Caco-2 (cell line): ENCODE data around the gene GADD45GIP1. TPM values are rescaled to one million over a fixed set of nuclear protein-coding genes. Genes with fewer than 3 reads are reported as not detected.
A peak's percentile ranks its signal among the peaks of the same experiment; 100 is the strongest.

Source experiments
- BruUV-seq: library from RNA; stranded (reverse); fragments of 400-500 nt; replicated peaks from 2 replicates; lab custom pipeline; 2021; lab: Mats Ljungman, UMichigan
- CTCF ChIA-PET: fragments of 300-600 bp; sonication (Branson Sonifier 250); formaldehyde crosslinking; loops from one replicate; lab custom pipeline; 2022; ENCODE audit warnings: antibody characterized with exemption; lab: Charles Lee
- POLR2A ChIA-PET: fragments of 300-600 bp; sonication (Branson Sonifier 250); formaldehyde crosslinking; loops from one replicate; lab custom pipeline; 2022; ENCODE audit warnings: antibody characterized with exemption; lab: Charles Lee
- DNase-seq, 2 experiments: peaks; one replicate each; pipeline versions ENCODE4 v3.0.0 to v3.0.0-alpha.2; 2020 to 2022
- H3K27me3 ChIP-seq: replicated peaks from 2 replicates; pipeline ENCODE4 v1.6.0; 2011; ENCODE audit warnings: low read length; ENCODE audit not compliant: control insufficient read depth, insufficient read depth
- H3K36me3 ChIP-seq: 2 replicates; pipeline ENCODE4 v1.5.1; 2011; ENCODE audit warnings: low read length; ENCODE audit not compliant: control insufficient read depth, insufficient read depth
- H3K4me1 ChIP-seq: fragments of 250-450 bp; sonication (Bioruptor Pico); 2 replicates; pipeline ENCODE4 v1.5.1; 2020; ENCODE audit warnings: mild to moderate bottlenecking
- H3K4me3 ChIP-seq: 2 replicates; pipeline ENCODE4 v1.5.1; 2011; ENCODE audit warnings: low read depth, mild to moderate bottlenecking, control low read depth, low read length
- H3K9me3 ChIP-seq: fragments of 250-450 bp; sonication (Bioruptor Pico); 2 replicates; pipeline ENCODE4 v1.5.1; 2020; ENCODE audit warnings: mild to moderate bottlenecking, moderate library complexity
- H3K27ac Mint-ChIP-seq: one replicate; pipeline ENCODE4 v1.8.0; 2022; ENCODE audit warnings: mixed read lengths; ENCODE audit not compliant: unreplicated experiment
- H3K27me3 Mint-ChIP-seq: one replicate; pipeline ENCODE4 v1.8.0; 2022; ENCODE audit warnings: mixed read lengths; ENCODE audit not compliant: insufficient read depth, unreplicated experiment
- H3K36me3 Mint-ChIP-seq: one replicate; pipeline ENCODE4 v1.8.0; 2022; ENCODE audit warnings: mild to moderate bottlenecking, mixed read lengths; ENCODE audit not compliant: insufficient read depth, unreplicated experiment
- H3K4me1 Mint-ChIP-seq: one replicate; pipeline ENCODE4 v1.8.0; 2022; ENCODE audit warnings: low read depth, mixed read lengths; ENCODE audit not compliant: unreplicated experiment
- H3K4me3 Mint-ChIP-seq: one replicate; pipeline ENCODE4 v1.8.0; 2022; ENCODE audit warnings: mild to moderate bottlenecking, moderate library complexity, mixed read lengths; ENCODE audit not compliant: unreplicated experiment
- H3K9me3 Mint-ChIP-seq: one replicate; pipeline ENCODE4 v1.8.0; 2022; ENCODE audit warnings: mixed read lengths; ENCODE audit not compliant: unreplicated experiment
- intact Hi-C: fragments of 100-400 bp; cut with micrococcal nuclease; formaldehyde crosslinking; loops from one replicate; pipeline ENCODE4 v1.10.0; 2022; ENCODE audit not compliant: unreplicated experiment
- microRNA-seq: library from miRNA; unstranded; fragments of <30 nt; microRNA quantifications from one replicate; pipeline ENCODE4 v1.2.0, GENCODE V29; 2022
- total RNA-seq: library from RNA; stranded (reverse); gene quantifications from 2 replicates; pipeline ENCODE4 v1.2.3, GENCODE V29; 2022
- TF ChIP-seq, protein P1 (sequence below), 2 experiments: fragments of 200-600 bp in 1 of 2; IDR thresholded peaks; 1 replicate in 1 of 2; 2 replicates in 1 of 2; pipeline versions ENCODE4 v1.5.1 to v1.8.0; 2011 to 2022; ENCODE audit warnings: antibody characterized with exemption in 1 of 2, control low read depth in 1 of 2, inconsistent platforms in 1 of 2, low read depth in 1 of 2, low read length in 1 of 2, mild to moderate bottlenecking in 1 of 2, moderate library complexity in 1 of 2; ENCODE audit not compliant: insufficient read depth in 1 of 2, severe bottlenecking in 1 of 2, unreplicated experiment in 1 of 2

The GADD45GIP1 gene
- total RNA-seq, 1 experiment from 2014 or later = 39.3 TPM

DNA sequence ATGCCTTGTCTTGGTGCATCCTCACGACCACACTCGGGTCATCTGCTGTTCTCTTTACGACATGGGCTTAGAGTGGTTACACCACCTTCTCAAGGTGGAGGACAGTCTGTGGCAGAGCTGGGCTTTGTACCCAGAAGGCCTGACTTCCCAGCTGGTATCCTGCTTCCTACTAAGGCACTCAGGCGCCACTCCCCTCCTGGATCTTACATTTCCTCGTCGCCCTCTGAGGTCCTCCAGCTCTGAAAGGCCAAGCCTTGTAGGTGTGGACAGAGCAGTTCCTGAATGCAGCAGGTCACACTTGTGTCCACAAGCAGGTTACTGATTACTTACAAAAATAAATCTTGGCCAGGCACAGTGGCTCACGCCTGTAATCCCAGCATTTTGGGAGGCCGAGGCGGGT lies 49.9 kb downstream of the GADD45GIP1 start:
- Mint-ChIP-seq H3K4me1 (peaks cover 4% of the 10 kb centered on the region), H3K27me3 (no peaks in the 10 kb centered on the region), H3K27ac (no peak overlapping the region), H3K36me3 (no peaks in the 10 kb centered on the region), H3K9me3 (no peaks in the 10 kb centered on the region), H3K4me3 (no peak overlapping the region)
- ChIA-PET POLR2A (interaction anchor here (0.6 kb wide), 2 partner anchors 39 to 239 kb away, joined by 3 to 5 read pairs; partner anchors contain the start of gene RAD23A), CTCF (no interaction called here)
- H3K27me3 ChIP-seq = no peaks in the 10 kb centered on the region
- BruUV-seq = no TSS peak
- H3K4me1 ChIP-seq = no peaks in the 10 kb centered on the region
- no peak for DNase-seq
- H3K36me3 ChIP-seq = no peaks in the 10 kb centered on the region
- intact Hi-C loops = no loop called here
- no peaks in the 10 kb centered on the region for H3K9me3 ChIP-seq
- no peak overlapping the region for H3K4me3 ChIP-seq
- TF ChIP-seq, protein P1, sequence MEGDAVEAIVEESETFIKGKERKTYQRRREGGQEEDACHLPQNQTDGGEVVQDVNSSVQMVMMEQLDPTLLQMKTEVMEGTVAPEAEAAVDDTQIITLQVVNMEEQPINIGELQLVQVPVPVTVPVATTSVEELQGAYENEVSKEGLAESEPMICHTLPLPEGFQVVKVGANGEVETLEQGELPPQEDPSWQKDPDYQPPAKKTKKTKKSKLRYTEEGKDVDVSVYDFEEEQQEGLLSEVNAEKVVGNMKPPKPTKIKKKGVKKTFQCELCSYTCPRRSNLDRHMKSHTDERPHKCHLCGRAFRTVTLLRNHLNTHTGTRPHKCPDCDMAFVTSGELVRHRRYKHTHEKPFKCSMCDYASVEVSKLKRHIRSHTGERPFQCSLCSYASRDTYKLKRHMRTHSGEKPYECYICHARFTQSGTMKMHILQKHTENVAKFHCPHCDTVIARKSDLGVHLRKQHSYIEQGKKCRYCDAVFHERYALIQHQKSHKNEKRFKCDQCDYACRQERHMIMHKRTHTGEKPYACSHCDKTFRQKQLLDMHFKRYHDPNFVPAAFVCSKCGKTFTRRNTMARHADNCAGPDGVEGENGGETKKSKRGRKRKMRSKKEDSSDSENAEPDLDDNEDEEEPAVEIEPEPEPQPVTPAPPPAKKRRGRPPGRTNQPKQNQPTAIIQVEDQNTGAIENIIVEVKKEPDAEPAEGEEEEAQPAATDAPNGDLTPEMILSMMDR (IDR thresholded peaks at IDR 0.05; ENCODE audit: insufficient read depth in 1 of 2, low read depth in 1 of 2, low read length in 1 of 2, severe bottlenecking in 1 of 2, unreplicated experiment in 1 of 2) = no peak

Small RNAs within 50 kb of the gene (microRNA-seq; reads per million reads assigned to microRNA genes)
- gene MIR5695 (not detected), gene MIR6515 (2.2 reads per million, percentile 10 among the genes with 10 or more reads in this experiment)

Other genes with a start within 250 kb of the GADD45GIP1 start
- gene TNPO2, start 233.3 kb downstream of the GADD45GIP1 start, total RNA-seq = 87.8 and 106 TPM in 2 replicates
- 164 and 169 TPM in 2 replicates for gene TRIR, start 222.5 kb downstream of the GADD45GIP1 start, total RNA-seq
- gene GET3, start 219.7 kb downstream of the GADD45GIP1 start, total RNA-seq = 55.0 and 57.1 TPM in 2 replicates
- 0.27 TPM in 1 of 2 replicates, not detected in the other for gene BEST2, start 205.4 kb downstream of the GADD45GIP1 start, total RNA-seq
- gene HOOK2, start 181.7 kb downstream of the GADD45GIP1 start, total RNA-seq = 74.2 and 80.4 TPM in 2 replicates
- 16.4 and 19.4 TPM in 2 replicates for gene JUNB, start 165.7 kb downstream of the GADD45GIP1 start, total RNA-seq
- gene PRDX2, start 155.4 kb downstream of the GADD45GIP1 start, total RNA-seq = 265 and 285 TPM in 2 replicates
- gene THSD8, start 155.2 kb downstream of the GADD45GIP1 start, total RNA-seq = 23.9 and 25.9 TPM in 2 replicates
- gene RNASEH2A, start 150.6 kb downstream of the GADD45GIP1 start, total RNA-seq = 30.9 and 37.6 TPM in 2 replicates
- not detected in 2 replicates for gene RTBDN, start 122.6 kb downstream of the GADD45GIP1 start, total RNA-seq
- 0.79 and 0.91 TPM in 2 replicates for gene MAST1, start 118.7 kb downstream of the GADD45GIP1 start, total RNA-seq
- gene DNASE2, start 75.8 kb downstream of the GADD45GIP1 start, total RNA-seq = 3.6 and 3.8 TPM in 2 replicates
- gene KLF1, start 70.0 kb downstream of the GADD45GIP1 start, total RNA-seq = not detected in 2 replicates
- gene GCDH, start 66.1 kb downstream of the GADD45GIP1 start, total RNA-seq = 31.4 and 32.4 TPM in 2 replicates
- 2.0 and 2.3 TPM in 2 replicates for gene SYCE2, start 37.9 kb downstream of the GADD45GIP1 start, total RNA-seq
- gene FARSA, start 23.5 kb downstream of the GADD45GIP1 start, total RNA-seq = 75.9 and 88.6 TPM in 2 replicates
- gene CALR, start 18.6 kb downstream of the GADD45GIP1 start, total RNA-seq = 707 and 767 TPM in 2 replicates
- 102 and 112 TPM in 2 replicates for gene RAD23A, start 11.4 kb downstream of the GADD45GIP1 start, total RNA-seq
- not detected in 2 replicates for gene DAND5, start 12.4 kb upstream of the GADD45GIP1 start, total RNA-seq
- gene NFIX, start 38.3 kb upstream of the GADD45GIP1 start, total RNA-seq = 0.35 and 0.82 TPM in 2 replicates
- gene LYL1, start 145.6 kb upstream of the GADD45GIP1 start, total RNA-seq = 0.35 and 0.59 TPM in 2 replicates
- 42.6 and 46.4 TPM in 2 replicates for gene TRMT1, start 159.5 kb upstream of the GADD45GIP1 start, total RNA-seq
- gene NACC1, start 161.0 kb upstream of the GADD45GIP1 start, total RNA-seq = 89.6 and 92.7 TPM in 2 replicates
- 19.3 and 26.4 TPM in 2 replicates for gene STX10, start 193.2 kb upstream of the GADD45GIP1 start, total RNA-seq
- 72.0 and 72.4 TPM in 2 replicates for gene IER2, start 193.2 kb upstream of the GADD45GIP1 start, total RNA-seq